A549 (cell line): ENCODE measurements around the gene ZER1. TPM values are rescaled to one million over a fixed set of nuclear protein-coding genes. Genes with fewer than 3 reads are reported as not detected.

ENCODE experiments used
- ATAC-seq, 2 experiments: fragments of 200-7000 bp in 1 of 2; fragments of >200 bp in 1 of 2; cut with Nextera tagmentation in 1 of 2; cut with Tn5 transposase in 1 of 2; 3 replicates each; pipeline versions ENCODE4 v1.8.0 to v1.9.1; 2018 to 2020; ENCODE audit warnings: mild to moderate bottlenecking in 1 of 2, moderate library complexity in 1 of 2
- CTCF ChIA-PET: fragments of 300-600 bp; sonication (Branson Sonifier 250); formaldehyde crosslinking; extraction: SDS; loops from one replicate; lab custom pipeline; 2021; ENCODE audit warnings: antibody characterized with exemption, inconsistent platforms; lab: Yijun Ruan, JAX
- POLR2A ChIA-PET: fragments of 350-600 bp; formaldehyde crosslinking; extraction: SDS; loops from one replicate; lab custom pipeline; 2021; ENCODE audit warnings: antibody characterized with exemption, inconsistent platforms; lab: Yijun Ruan, JAX
- DNase-seq, 2 experiments: peaks; one replicate each; pipeline versions ENCODE4 v3.0.0 to v3.0.0-alpha.2; 2011 to 2016; ENCODE audit warnings: low read depth in 1 of 2, low spot score in 1 of 2
- FAIRE-seq: peaks from 2 replicates; lab custom pipeline; 2011; peaks lifted over from hg19 to GRCh38; lab: Jason Lieb, UNC
- H3K27ac ChIP-seq, 2 experiments: fragments of >200 bp; sonication (Bioruptor Twin); formaldehyde crosslinking; 3 replicates each; pipeline ENCODE4 v1.5.1; 2016 to 2017
- H3K4me1 ChIP-seq: fragments of >200 bp; sonication (Bioruptor Twin); formaldehyde crosslinking; 3 replicates; pipeline ENCODE4 v1.6.1; 2016
- H3K4me2 ChIP-seq: fragments of >200 bp; sonication (Bioruptor Twin); formaldehyde crosslinking; 3 replicates; pipeline ENCODE4 v1.6.1; 2016
- H3K4me3 ChIP-seq: fragments of >200 bp; sonication (Bioruptor Twin); formaldehyde crosslinking; 3 replicates; pipeline ENCODE4 v1.5.1; 2016
- H3K9me3 ChIP-seq: fragments of >200 bp; sonication (Bioruptor Twin); formaldehyde crosslinking; 3 replicates; pipeline ENCODE4 v1.6.1; 2016
- BCL3 ChIP-seq: fragments of >200 bp; sonication (Bioruptor Twin); formaldehyde crosslinking; IDR thresholded peaks from 3 replicates; pipeline ENCODE4 v1.6.1; 2016
- CTCF ChIP-seq: fragments of >200 bp; sonication (Bioruptor Twin); formaldehyde crosslinking; IDR thresholded peaks from 3 replicates; pipeline ENCODE4 v1.5.1; 2016
- EHMT2 ChIP-seq: fragments of 200-600 bp; sonication (generic); IDR thresholded peaks from 2 replicates; pipeline ENCODE4 v1.6.1; 2016; ENCODE audit warnings: antibody characterized with exemption, low read depth, mild to moderate bottlenecking, moderate library complexity
- EP300 ChIP-seq, 2 experiments: fragments of >200 bp; sonication (Bioruptor Twin); formaldehyde crosslinking; IDR thresholded peaks; 2 replicates in 1 of 2; 3 replicates in 1 of 2; pipeline ENCODE4 v1.6.1; 2016 to 2017
- ESRRA ChIP-seq: fragments of 150-350 bp; IDR thresholded peaks from 2 replicates; pipeline ENCODE4 v1.6.1; 2014; ENCODE audit warnings: mild to moderate bottlenecking, low read length, borderline replicate concordance
- FOSL2 ChIP-seq, 2 experiments: fragments of 450-650 bp in 1 of 2; fragments of >200 bp in 1 of 2; sonication (Bioruptor Twin) in 1 of 2; formaldehyde crosslinking; IDR thresholded peaks; 2 replicates each; pipeline versions ENCODE4 v1.5.0 to v1.6.1; 2016 to 2020; ENCODE audit warnings: mild to moderate bottlenecking in 1 of 2, moderate library complexity in 1 of 2
- GATA3 ChIP-seq: IDR thresholded peaks from 2 replicates; pipeline ENCODE4 v1.6.1; 2012; ENCODE audit warnings: borderline replicate concordance
- HEYL ChIP-seq: fragments of 250-450 bp; sonication (Bioruptor Pico); IDR thresholded peaks from 2 replicates; pipeline ENCODE4 v1.8.0; 2021; ENCODE audit warnings: mild to moderate bottlenecking, moderate library complexity
- HOXB13 ChIP-seq: fragments of 250-450 bp; sonication (Bioruptor Pico); IDR thresholded peaks from 2 replicates; pipeline ENCODE4 v1.5.0; 2020; ENCODE audit warnings: low read depth, mild to moderate bottlenecking, moderate library complexity
- HOXB5 ChIP-seq: fragments of 250-450 bp; sonication (Bioruptor Pico); IDR thresholded peaks from 2 replicates; pipeline ENCODE4 v1.5.0; 2020; ENCODE audit warnings: mild to moderate bottlenecking, moderate library complexity
- KDM1A ChIP-seq: fragments of 200-600 bp; sonication (generic); IDR thresholded peaks from 2 replicates; pipeline ENCODE4 v1.6.1; 2016; ENCODE audit warnings: low read depth, mild to moderate bottlenecking
- POLR2A ChIP-seq: IDR thresholded peaks from 2 replicates; pipeline ENCODE4 v1.6.1; 2012; ENCODE audit warnings: mild to moderate bottlenecking, low read length
- RARB ChIP-seq: fragments of 250-450 bp; sonication (Bioruptor Pico); IDR thresholded peaks from 2 replicates; pipeline ENCODE4 v1.8.0; 2021; ENCODE audit warnings: mild to moderate bottlenecking, moderate library complexity
- RFX5 ChIP-seq: fragments of 450-650 bp; IDR thresholded peaks from 2 replicates; pipeline ENCODE4 v1.7.1; 2014; ENCODE audit warnings: antibody characterized with exemption, mild to moderate bottlenecking, moderate library complexity
- RNF2 ChIP-seq: fragments of 200-600 bp; sonication (generic); IDR thresholded peaks from 2 replicates; pipeline ENCODE4 v1.6.1; 2016; ENCODE audit warnings: low read depth, mild to moderate bottlenecking, antibody characterized with exemption, moderate library complexity, borderline replicate concordance
- SMC3 ChIP-seq: fragments of >200 bp; sonication (Bioruptor Twin); formaldehyde crosslinking; IDR thresholded peaks from 3 replicates; pipeline ENCODE4 v1.6.1; 2018; ENCODE audit warnings: inconsistent platforms
- TFCP2L1 ChIP-seq: fragments of 250-450 bp; sonication (Bioruptor Pico); IDR thresholded peaks from 2 replicates; pipeline ENCODE4 v1.5.0; 2021; ENCODE audit warnings: mild to moderate bottlenecking
- TP53 ChIP-seq: fragments of 250-450 bp; sonication (Bioruptor Pico); IDR thresholded peaks from 2 replicates; pipeline ENCODE4 v1.5.0; 2021; ENCODE audit warnings: mild to moderate bottlenecking, moderate library complexity
- ZC3H11A ChIP-seq: fragments of 450-650 bp; IDR thresholded peaks from 2 replicates; pipeline ENCODE4 v1.6.1; 2014; ENCODE audit warnings: antibody characterized with exemption, mild to moderate bottlenecking
- ZFP36 ChIP-seq: fragments of 450-650 bp; IDR thresholded peaks from 2 replicates; pipeline ENCODE4 v1.6.1; 2014; ENCODE audit warnings: borderline replicate concordance; ENCODE audit not compliant: partially characterized antibody
- ZSCAN20 ChIP-seq: fragments of 250-450 bp; sonication (Bioruptor Pico); IDR thresholded peaks from 2 replicates; pipeline ENCODE4 v1.8.0; 2022; ENCODE audit warnings: mild to moderate bottlenecking, moderate library complexity
- WGBS: methylation state at CpG from one replicate; pipeline ENCODE4 v1.1.6; 2017; ENCODE audit errors: missing lambda C conversion rate; 5-methylcytosine and 5-hydroxymethylcytosine counted together
- polyA plus RNA-seq, 4 experiments: library from polyadenylated mRNA; depleted of rRNA in 3 of 4; stranded (reverse); fragments of >200 nt; fragmentation: RNase III in 1 of 4; extraction: RNeasy Plus Mini Kit Qiagen cat#74134 plus additional on column Dnase treatment in 1 of 4; gene quantifications; 2 replicates in 3 of 4; 3 replicates in 1 of 4; pipeline ENCODE4 v1.2.3, GENCODE V29; 2011 to 2017
- TF ChIP-seq, protein P1 (sequence below): fragments of 200-600 bp; sonication (generic); IDR thresholded peaks from 2 replicates; pipeline ENCODE4 v1.6.1; 2016; ENCODE audit warnings: antibody characterized with exemption, mild to moderate bottlenecking, moderate library complexity

The ZER1 gene
- polyA plus RNA-seq, 2 of the 4 experiments (the other 2 are of a cell fraction), result 9.1 to 13.4 TPM

- TF ChIP-seq ESRRA, result no peak
Measured at GRCh38 chr9:128714586-128715435, 56.9 kb downstream of the ZER1 start (continued).

DNA sequence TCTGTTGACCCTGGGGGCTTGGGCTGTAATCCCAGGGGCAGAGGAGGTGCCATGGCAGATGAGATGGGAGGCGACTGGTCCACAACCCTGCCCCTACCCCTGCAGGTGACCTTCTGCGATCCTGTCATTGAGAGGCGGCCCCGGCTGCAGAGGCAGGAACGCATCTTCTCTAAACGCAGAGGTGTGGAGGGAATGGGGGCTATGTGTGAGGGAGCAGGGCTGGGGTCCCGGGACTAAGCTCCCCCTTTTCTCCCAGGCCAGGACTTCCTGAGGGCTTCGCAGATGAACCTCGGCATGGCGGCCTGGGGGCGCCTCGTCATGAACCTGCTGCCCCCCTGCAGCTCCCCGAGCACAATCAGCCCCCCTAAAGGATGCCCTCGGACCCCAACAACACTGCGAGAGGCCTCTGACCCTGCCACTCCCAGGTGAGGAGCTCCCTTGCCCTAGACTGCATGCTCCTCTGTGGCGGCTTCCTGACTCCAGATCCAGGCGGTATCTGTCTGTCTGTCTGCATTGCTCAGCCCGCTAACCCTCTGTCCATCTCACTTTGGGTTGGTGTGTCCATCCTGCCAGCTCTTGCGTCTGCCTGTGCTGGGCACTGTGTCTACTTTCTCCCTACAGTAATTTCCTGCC is 57.7 kb downstream of the ZER1 start:
- no peaks in the 10 kb centered on the region for H3K9me3 ChIP-seq
- H3K4me3 ChIP-seq, result no peak overlapping the region
- ChIA-PET CTCF (interaction anchor here (0.7 to 7.5 kb wide), 5 partner anchors 10 to 89 kb away, joined by 3 to 44 read pairs (median 4); partner anchors contain the start of genes PKN3 and ZDHHC12), POLR2A (no interaction called here)
- FAIRE-seq (no peak), ATAC-seq (peak; percentile 15 to 24; a peak in 2 of 6 replicates), DNase-seq (no peak)
- H3K4me2 ChIP-seq, result no peak overlapping the region
- TF ChIP-seq EHMT2 (no peak), TP53 (no peak), CTCF (no peak), ZC3H11A (no peak), RNF2 (no peak), RFX5 (no peak), SMC3 (no peak)
- 95% methylated on average over 17 of the region's 19 CpGs for WGBS
- H3K4me1 ChIP-seq, result no peaks in the 10 kb centered on the region
- H3K27ac ChIP-seq, result no peak overlapping the region

- DNase-seq, result no peak
- no peak for FAIRE-seq
- Histone ChIP-seq H3K4me2 (no peak overlapping the region), H3K4me3 (no peak overlapping the region), H3K4me1 (no peaks in the 10 kb centered on the region), H3K27ac (no peak overlapping the region), H3K9me3 (no peaks in the 10 kb centered on the region)
- ChIA-PET POLR2A (interaction anchor here (1.3 kb wide), 1 partner anchor 11 kb away, joined by 4 read pairs; no protein-coding TSS in a partner anchor), CTCF (interaction anchor here (1.1 to 7.5 kb wide), 2 partner anchors 12 to 19 kb away, joined by 4 to 44 read pairs; partner anchors contain the start of gene PKN3)
- ATAC-seq, result peak in 1 of 2 experiments; percentile 6; a peak in 1 of 6 replicates
- 96% methylated on average over 7 of the region's 13 CpGs for WGBS
- TF ChIP-seq HOXB13 (CRISPR knock-in tag) (no peak), ZFP36 (no peak), EP300 (IDR thresholded peaks at IDR 0.05) (no peak), FOSL2 (IDR thresholded peaks at IDR 0.05) (no peak), FOSL2 (CRISPR knock-in tag; IDR thresholded peaks at IDR 0.05) (no peak), RARB (no peak), ZSCAN20 (CRISPR knock-in tag) (no peak), GATA3 (no peak), TFCP2L1 (CRISPR knock-in tag) (no peak), POLR2A (no peak), KDM1A (no peak), HEYL (CRISPR knock-in tag) (no peak), BCL3 (no peak), HOXB5 (CRISPR knock-in tag) (no peak)
- TF ChIP-seq, protein P1, sequence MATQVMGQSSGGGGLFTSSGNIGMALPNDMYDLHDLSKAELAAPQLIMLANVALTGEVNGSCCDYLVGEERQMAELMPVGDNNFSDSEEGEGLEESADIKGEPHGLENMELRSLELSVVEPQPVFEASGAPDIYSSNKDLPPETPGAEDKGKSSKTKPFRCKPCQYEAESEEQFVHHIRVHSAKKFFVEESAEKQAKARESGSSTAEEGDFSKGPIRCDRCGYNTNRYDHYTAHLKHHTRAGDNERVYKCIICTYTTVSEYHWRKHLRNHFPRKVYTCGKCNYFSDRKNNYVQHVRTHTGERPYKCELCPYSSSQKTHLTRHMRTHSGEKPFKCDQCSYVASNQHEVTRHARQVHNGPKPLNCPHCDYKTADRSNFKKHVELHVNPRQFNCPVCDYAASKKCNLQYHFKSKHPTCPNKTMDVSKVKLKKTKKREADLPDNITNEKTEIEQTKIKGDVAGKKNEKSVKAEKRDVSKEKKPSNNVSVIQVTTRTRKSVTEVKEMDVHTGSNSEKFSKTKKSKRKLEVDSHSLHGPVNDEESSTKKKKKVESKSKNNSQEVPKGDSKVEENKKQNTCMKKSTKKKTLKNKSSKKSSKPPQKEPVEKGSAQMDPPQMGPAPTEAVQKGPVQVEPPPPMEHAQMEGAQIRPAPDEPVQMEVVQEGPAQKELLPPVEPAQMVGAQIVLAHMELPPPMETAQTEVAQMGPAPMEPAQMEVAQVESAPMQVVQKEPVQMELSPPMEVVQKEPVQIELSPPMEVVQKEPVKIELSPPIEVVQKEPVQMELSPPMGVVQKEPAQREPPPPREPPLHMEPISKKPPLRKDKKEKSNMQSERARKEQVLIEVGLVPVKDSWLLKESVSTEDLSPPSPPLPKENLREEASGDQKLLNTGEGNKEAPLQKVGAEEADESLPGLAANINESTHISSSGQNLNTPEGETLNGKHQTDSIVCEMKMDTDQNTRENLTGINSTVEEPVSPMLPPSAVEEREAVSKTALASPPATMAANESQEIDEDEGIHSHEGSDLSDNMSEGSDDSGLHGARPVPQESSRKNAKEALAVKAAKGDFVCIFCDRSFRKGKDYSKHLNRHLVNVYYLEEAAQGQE, result no peak
Measured at GRCh38 chr9:128713411-128713780, 58.3 kb downstream of the ZER1 start.
